Stimulated activated CD8-positive, alpha-beta memory T cell treated with anti-CD3 and anti-CD28 coated beads, Interleukin-4, amount 100 ng/mL, for 24 hours (primary cell): Measurements from ENCODE around the gene CCDC83.
"Not testable (repeated sequence)": the region's sequence is repeated elsewhere in the genome, so short reads cannot be mapped to it uniquely, and the experiment has no call there.

Experiments
- DNase-seq: peaks from one replicate; pipeline ENCODE4 v3.0.0-alpha.2; 2020; ENCODE audit warnings: low read depth

The CCDC83 gene

DNA sequence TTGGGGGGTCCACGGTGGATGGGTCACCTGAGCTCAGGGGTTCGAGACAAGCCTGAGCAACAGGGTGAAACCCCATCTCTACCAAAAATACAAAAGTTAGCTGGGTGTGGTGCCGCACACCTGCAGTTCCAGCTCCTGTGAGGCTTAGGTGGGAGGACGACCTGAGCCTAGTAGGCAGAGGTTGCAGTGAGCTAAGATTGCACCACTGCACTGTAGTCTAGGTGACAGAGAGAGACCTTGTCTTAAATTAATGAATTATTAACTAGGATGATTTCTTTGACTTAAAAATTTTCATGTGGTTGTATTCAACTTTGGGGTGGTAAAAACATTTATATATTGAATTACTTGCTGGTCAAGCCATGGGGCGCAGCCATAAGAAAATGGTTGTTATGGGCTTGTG is 33.9 kb downstream of the CCDC83 start:
- no peak for DNase-seq

DNA sequence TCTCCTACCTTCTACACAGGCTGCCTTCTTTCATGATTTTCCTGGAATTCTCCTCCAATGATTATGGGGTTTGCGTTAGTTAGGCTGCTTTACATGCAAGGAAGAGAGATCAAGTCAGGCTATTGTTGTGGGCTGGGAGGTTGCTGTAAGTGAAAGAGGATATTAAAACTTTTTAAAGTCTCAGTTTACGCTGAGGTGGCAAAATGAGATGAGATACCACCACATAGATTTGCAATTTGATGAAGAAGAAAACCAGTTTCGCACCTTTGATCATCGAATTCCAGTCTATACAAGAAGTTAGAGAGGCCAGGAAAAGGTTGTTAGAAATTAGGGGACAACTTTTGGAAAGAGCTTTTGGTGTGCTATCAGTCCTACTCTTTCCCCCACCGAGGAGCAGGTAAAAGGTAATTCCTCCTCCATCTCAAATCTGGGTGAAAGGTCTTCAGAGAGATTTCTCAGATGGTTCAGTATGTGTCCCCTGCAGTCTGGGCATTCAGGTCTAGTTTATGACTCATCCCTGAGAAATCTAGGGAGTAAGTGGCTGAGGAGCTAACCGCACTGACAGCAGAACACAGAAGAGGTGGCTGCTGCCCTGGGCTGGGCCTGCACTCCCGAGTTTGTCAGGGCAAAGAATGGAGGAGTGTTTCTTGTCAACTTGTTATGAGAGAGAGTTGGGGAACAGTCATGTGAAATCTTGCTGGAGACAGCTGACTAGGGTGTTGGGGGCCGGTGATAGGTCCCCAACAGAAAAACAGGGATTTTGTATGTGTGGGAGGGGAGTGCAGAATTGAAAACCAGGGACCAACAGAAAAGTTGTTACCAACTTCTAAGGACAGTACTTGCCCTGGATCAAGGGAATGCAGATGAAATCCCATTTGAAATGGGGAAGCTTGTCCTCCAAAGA is 34.7 kb downstream of the CCDC83 start:
- DNase-seq: no peak

DNA sequence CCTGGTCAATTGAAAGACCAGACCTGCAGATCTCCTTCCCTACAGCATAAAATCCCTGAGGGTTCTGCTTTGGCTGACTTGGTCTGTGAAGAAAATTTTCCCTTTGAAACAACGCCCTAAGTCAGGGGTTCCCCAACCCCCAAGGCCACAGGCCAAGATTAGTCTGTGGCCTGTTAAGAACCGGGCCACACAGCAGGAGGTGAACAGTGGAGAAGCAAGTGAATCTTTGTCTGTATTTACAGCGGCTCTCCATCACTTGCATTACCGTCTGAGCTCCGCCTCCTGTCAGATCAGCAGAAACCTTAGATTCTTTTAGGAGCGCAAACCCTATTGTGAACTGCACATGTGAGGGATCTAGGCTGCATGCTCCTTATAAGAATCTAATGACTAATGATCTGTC is 38.2 kb downstream of the CCDC83 start:
- DNase-seq: no peak

DNA sequence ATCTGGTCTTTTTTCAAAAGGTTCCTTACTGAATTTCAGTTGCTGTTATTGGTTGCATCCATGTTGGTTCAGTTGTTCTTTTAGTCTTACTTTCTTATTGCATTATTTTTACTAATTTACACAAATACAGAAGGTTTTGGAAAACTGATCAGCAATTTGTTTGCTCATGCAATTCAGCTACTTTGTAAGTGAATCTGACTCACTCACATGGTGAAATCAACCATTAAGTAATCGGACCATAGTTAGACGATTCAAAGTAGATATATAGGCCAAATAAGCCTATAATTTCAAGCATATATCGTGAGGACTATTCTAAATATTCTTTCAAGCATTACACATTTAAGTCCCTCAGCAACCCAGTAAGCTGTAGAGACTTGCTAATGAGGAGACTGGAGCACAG is 41.7 kb downstream of the CCDC83 start:
- DNase-seq: no peak

DNA sequence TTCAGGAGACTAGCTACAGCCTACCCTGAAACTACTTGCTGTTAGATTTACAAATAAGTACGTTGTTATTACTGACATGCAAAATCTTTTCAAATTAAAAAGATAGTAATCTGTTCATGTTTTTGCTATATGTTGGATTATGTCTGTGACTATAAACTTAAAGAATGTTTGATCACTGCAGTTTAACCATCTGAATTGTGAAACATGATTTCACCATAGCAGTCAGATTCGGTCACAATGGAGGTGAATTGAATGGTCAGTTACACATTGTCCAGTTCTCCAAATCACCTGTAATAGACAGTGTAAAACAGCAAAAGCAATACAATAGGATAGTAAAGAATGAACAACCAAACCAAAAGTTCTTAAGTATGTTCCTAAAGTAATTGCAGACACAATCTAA is 43.3 kb downstream of the CCDC83 start:
- DNase-seq: no peak

DNA sequence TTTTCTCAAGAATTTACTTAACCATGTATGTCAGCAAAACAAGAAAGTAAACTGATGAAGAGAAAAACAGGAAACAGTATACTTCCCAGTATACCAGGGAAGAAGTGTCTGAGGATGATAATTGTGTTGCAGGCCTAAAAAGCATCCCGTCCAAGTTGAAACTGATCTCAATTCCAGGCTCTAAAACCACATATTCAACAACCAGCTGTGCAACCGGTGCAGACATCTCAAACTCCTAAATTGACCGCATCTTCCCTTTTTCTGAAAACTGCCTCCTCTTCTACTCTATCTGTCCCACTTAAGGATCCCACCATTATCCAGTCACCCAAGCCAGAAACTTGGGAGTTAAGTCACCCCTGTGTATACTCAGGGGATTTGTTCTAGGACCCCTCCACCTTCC is 47.2 kb downstream of the CCDC83 start:
- no peak for DNase-seq

DNA sequence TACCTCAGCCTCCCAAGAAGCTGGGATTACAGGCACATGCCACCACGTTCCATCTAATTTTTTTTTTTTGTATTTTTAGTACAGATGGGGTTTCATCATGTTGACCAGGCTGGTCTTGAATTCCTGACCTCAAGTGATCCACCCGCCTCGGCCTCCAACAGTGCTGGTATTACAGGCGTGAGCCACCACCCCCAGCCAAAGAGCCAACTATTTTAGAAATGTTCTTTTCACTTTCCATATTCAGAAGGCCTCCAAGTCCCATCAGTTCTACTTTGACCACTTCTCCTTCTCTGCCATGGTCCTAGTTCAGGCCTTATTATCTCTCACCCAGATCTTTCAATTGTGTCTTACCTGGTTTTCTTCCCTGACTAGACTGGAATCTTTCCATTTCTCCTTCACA is 48.2 kb downstream of the CCDC83 start:
- no peak for DNase-seq

DNA sequence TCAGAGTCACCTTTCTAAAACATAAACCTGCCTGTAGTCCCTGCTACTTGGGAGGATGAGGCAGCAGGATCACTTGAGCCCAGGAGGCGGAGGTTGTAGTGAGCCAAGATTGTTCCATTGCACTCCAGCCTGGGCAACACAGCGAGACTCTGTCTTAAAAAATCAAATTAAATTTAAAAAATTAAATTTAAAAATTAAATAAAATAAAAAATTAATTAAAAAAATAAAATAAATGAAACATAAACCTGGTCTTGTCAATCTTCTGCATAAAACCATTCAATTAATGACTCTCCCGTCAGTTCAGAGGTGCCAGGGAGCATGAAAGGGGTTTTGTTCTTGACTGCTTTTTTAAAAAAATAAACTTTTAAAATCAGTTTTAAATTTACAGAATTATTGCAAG is 48.6 kb downstream of the CCDC83 start:
- DNase-seq: no peak

DNA sequence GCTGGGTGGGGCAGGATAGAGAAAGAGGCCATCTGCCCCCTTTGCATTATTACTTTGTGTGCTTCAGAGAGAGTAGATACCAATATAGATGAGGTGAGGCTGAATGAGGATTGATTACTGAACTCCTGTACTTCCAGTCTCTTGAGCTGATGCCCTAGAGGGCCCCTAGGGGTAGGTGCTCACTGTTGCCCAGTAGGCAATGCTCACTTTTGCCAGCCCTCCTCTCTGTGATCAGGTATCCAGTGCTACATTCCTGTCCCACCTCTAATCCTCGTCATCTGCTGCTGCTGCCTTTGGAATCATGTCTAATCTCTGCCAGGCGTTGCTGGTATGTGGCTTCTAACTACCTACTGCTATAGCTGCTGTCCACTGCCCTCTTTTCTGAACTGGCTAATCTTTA is 57.2 kb downstream of the CCDC83 start:
- DNase-seq: no peak

DNA sequence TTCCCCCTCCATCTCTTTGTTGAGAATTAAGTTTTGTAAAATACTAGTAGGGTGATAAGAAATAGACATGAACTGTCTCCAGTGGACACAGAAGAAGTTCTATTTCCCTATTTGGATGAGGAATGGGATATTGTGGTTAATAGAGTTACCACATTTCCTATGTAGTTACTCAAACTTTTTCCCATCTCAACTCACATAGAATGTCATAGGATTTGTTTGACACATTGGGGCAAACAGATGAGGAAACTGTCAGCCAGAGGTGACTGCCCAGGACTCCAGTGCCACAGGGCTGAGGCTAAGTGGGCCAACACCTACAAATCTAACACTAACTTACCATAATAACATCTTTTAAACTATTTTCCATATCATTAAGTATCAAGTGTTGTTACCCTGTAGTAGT is 58.3 kb downstream of the CCDC83 start:
- DNase-seq: no peak

DNA sequence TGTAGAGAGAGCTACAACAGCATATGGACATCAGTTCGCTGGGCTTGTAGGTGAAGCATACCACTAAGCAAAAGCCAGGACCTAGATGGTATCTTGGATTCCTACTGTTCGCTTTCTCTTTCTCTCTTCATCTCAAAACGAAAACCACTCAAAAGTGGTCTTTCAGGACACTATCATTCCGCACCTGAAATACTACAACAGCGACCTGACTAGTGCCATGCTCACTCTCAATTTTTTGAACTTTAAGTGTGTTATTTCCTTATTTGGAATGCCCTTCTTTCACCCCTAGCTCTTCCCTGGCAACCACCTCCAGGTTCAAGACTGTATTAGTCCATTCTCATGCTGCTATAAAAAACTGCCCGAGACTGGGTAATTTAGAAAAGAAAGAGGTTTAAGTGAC is 59.2 kb downstream of the CCDC83 start:
- no peak for DNase-seq

DNA sequence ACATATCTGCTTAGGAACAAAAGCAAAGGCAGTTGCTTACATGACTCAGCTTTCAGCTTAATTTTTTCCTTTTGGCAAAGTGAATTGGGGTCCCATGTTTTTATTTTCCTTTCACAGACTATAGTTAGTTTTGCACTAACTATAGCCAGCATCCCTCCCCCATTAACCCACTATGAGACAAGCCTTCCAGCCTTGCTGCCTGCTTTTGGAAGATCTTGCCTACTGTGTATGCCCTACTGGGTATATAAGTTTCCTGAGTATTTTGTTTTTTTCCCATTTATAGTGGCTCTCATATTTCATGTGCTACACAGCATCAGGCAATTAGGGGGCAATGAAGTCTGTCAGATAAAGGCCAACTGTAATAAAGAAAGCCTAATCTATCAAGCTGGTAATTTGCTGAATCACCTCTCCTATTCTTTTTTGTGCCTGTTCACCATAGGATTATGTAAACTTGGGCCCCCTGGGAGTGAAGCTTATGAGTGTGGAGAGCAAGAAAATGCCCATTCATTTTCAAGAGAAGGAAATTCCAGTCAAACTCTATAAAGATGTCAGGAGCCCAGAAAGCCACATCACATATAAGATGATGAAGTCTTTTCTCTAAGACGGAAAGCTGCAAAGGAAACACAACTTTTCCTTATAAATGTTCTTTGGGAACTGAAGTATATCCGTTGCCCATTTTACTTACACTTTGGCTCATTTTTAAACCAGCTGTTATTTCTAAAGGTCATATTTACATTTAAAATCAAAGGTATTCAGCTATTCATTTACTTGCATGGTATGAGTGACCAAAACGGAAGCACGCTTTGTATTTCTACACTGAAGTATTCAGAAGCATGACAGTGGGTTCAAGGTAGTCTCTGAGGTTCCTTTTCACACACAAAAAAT is 64.0 kb downstream of the CCDC83 start:
- DNase-seq: no peak

DNA sequence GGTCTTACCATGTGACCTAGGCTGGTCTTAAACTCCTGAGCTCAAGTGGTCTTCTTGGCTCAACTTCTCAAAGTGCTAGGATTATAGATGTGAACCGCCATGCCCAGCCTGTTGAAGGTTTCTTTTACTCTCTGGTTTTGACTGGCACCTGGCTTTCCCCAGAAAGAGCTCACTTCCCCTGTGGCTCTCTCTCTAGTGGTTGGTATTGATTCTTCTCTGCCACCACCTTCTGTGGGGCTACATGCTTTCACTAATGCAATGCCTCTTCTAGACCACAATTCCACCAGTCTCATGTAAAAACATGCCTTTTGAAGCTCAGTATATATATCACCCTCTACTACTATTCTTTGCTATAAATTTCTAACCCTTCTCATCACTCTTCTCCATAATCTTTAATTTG is 67.2 kb downstream of the CCDC83 start:
- no peak for DNase-seq

DNA sequence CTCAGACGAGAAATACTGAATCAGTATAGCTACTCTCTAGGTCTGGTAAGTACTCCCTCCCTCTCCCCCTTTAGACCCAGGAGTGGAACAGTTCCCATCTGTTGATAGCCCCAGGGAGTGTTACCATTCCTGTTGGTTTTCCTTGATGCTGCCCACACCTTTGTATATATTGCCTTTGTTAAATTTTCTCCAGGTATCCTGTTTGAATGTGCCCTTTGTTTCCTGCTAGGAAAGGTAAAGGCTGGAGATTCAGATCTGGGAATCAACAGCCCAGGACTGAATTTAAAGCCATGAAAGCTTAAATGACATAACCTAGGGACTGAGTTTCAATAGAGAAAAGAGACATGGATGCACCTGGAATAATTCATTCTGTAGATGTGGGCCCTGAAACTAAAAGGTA is 68.3 kb downstream of the CCDC83 start:
- DNase-seq: no peak

DNA sequence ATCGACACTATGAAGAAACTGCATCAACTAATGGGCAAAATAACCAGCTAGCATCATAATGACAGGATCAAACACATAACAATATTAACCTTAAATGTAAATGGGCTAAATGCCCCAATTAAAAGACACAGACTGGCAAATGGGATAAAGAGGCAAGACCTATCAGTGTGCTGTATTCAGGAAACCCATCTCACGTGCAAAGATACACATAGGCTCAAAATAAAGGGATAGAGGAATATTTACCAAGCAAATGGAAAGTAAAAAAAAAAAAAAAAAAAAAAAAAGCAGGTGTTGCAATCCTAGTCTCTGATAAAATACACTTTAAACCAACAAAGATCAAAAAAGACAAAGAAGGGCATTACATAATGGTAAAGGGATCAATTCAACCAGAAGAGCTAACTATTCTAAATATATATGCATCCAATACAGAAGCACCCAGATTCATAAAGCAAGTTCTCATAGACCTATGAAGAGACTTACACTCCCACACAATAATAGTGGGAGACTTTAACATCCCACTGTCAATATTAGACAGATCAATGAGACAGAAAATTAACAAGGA is 71.6 kb downstream of the CCDC83 start:
- DNase-seq: not testable (repeated sequence)

DNA sequence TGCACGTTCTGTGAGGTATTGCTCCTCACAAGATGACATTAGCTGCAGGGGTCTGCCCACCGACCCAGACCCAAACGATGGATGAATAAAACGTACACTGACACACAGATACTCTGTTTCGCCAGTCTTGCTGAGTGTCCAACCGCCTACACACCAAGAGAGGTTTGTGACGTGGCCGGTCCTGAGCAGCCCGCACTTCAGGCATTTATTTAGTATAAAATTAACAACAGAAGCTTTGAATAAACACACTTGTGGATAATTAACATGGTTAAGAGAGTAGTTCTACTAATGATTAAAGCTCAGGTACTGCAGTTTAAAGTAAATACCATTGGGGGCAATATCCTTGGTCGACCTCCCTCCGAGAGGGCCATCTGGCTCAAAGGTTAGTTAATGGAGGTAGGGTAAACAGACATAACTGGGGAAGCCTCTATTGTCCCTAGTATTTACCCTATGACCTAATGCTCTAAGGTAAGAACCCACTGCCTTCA is 75.7 kb downstream of the CCDC83 start:
- no peak for DNase-seq

DNA sequence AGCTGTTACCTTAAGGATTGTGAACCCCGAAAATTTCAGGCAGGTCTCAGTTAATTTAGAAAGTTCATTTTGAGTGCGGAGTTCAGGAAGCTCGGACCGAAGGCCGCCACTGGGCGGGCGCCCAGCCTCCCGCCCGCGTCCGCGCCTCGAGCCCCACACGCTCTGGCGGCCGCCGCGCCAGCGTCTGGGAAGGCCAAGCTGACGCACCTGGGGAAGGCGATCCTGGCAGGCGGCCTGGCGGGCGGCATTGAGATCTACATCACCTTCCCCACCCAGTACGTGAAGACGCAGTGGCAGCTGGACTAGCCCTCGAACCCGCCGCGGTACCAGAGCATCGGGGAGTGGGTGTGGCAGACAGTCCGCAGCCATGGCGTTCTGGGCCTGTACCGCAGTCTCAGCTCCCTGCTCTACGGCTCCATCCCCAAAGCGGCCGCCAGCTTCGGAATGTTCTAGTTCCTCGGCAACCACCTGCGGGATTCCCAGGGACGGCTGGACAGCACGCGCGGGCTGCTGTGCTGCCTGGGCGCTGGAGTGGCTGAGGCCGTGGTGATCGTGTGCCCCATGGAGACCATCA is 79.5 kb downstream of the CCDC83 start:
- DNase-seq: no peak

DNA sequence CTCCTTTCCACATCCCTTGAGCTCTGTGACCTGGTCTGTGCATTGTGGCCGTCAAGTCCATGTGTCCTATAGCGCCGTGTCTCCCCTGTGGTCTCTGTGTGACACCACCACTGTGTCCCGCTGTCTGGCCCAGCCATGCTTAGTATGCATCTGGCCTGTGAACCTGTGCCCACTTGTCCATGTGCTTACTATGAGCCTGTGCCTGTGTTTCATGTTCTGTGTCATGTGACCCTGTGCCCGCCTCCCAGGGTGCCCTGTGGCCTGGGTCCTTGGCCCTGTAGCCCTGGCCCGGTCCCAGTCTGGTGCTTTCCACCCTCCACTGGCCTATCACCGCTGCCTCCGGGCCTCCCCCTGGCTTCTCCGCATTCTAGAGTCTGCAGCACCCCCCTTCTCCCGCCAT is 80.6 kb downstream of the CCDC83 start:
- no peak for DNase-seq

DNA sequence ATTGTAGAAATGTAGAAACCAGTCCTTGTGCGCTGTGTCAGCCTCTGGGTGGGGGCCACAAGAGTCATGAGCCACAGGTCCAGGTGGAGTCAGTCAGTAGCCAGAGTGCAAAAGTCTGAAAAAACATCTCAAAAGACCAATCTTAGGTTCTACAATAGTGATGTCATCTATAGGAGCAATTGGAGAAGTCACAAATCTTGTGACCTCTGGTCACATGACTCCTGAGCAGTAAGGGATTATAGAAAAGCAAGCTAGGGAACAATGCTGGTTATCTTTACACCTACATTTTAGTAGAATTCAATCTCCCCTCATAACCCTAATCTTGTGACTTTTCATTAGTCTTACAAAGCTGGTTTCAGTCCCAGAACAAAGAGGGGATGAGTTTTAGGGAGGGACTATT is 82.7 kb downstream of the CCDC83 start:
- DNase-seq: no peak

DNA sequence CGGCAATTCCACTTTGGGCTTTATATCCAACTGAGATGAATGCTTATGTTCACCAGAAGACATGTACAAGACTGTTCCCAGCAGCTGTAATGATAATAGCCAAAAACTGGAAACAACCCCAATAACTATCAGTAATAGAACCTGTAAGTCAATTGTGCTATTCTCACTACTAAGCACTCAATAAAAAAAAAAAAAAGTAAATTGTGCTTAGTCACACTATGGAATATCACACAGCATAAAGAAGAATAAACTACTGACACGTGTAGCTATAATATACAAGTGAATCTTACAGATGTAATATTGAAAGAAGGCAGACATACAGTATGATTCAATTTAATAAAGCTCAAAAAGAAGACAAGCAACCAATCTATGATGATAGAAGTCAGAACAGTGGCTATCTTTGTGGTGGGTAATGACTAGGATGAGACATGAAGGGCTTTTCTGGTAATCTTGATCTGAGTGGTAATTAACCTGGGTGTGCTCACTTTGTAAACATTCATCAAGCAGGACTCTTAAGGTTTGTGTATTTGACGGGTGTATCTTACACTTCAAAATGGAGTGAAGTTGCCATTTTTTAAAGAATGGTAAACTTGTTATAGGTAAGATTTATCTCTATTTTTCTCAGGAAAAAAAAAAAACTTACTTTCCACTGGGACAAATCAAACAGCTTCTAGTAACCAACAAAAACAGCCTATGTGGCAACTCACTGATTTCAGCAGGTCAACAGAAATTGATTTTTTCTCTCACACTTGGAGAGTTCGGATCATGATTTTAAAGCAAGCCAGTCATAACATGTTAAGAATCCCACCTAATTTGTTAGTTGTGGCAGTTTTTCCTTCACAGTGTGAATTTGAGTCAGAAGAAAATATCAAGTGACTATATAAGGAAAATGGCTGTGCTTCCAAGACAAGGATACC is 84.2 kb downstream of the CCDC83 start:
- no peak for DNase-seq

DNA sequence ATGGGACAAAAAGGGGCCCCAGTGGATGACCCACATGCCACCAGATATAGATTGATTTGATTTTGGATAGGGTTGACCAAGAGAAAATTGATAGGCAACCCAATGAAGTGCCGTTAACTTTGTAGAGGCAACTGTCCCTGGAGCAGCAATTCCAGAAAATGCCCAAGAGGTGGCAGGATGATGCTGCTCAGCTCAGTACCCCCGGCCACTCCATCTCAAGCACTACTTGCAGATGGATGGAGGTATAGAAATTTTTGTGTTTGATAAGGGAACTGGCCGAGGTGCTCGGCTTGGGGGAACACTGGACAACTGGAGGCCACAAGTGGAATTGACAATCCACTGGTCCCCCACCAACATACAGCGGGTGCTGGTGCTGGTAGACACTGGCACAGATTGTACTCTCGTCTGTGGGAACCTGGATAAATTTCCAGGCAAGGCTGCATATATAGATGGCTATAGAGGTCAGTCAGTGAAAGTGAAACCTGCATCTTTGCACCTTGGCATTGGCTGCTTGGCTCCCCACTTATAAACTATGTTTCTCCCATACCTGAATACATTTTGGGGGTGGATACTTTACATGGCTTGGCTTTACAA is 86.3 kb downstream of the CCDC83 start:
- DNase-seq: no peak
